Measurements from ENCODE around the gene RNF167. TPM values are rescaled to one million over a fixed set of nuclear protein-coding genes. Genes with fewer than 3 reads are reported as not detected.

The RNF167 gene
- total and polyA plus RNA-seq, 2 of the 13 experiments (the other 11 are each of a cell fraction or from before 2014, with no cell fraction given), result 44.1 to 45.4 TPM

GRCh38 chr17:4920351-4921048 lies 19.6 kb upstream of the RNF167 start (continued):
- TF ChIP-seq, protein P1, sequence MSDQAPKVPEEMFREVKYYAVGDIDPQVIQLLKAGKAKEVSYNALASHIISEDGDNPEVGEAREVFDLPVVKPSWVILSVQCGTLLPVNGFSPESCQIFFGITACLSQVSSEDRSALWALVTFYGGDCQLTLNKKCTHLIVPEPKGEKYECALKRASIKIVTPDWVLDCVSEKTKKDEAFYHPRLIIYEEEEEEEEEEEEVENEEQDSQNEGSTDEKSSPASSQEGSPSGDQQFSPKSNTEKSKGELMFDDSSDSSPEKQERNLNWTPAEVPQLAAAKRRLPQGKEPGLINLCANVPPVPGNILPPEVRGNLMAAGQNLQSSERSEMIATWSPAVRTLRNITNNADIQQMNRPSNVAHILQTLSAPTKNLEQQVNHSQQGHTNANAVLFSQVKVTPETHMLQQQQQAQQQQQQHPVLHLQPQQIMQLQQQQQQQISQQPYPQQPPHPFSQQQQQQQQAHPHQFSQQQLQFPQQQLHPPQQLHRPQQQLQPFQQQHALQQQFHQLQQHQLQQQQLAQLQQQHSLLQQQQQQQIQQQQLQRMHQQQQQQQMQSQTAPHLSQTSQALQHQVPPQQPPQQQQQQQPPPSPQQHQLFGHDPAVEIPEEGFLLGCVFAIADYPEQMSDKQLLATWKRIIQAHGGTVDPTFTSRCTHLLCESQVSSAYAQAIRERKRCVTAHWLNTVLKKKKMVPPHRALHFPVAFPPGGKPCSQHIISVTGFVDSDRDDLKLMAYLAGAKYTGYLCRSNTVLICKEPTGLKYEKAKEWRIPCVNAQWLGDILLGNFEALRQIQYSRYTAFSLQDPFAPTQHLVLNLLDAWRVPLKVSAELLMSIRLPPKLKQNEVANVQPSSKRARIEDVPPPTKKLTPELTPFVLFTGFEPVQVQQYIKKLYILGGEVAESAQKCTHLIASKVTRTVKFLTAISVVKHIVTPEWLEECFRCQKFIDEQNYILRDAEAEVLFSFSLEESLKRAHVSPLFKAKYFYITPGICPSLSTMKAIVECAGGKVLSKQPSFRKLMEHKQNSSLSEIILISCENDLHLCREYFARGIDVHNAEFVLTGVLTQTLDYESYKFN (CRISPR knock-in tag; conservative IDR thresholded peaks at IDR 0.05), result peak; percentile 60
- TF ChIP-seq HMG20A (CRISPR knock-in tag; IDR thresholded peaks at IDR 0.05; ENCODE audit: borderline replicate concordance) (0 out of 2 replicates have a peak, but pooled peaks have one; percentile 44), MAZ (IDR thresholded peaks at IDR 0.05; ENCODE audit: borderline replicate concordance, low read depth, low read length) (no peak), MAZ (CRISPR knock-in tag; IDR thresholded peaks at IDR 0.05; ENCODE audit: low read depth) (no peak), ZFP91 (CRISPR knock-in tag; IDR thresholded peaks at IDR 0.05; ENCODE audit: borderline replicate concordance) (no peak), SOX6 (IDR thresholded peaks at IDR 0.05) (no peak), SOX6 (CRISPR knock-in tag; IDR thresholded peaks at IDR 0.05) (peak; percentile 26; the same call in 1 of the 2 replicates), LCORL (IDR thresholded peaks at IDR 0.05) (no peak), LCORL (CRISPR knock-in tag; IDR thresholded peaks at IDR 0.05) (peak; percentile 66; the same call in 1 of the 2 replicates), ZNF33A (CRISPR knock-in tag; IDR thresholded peaks at IDR 0.05; ENCODE audit: borderline replicate concordance) (no peak), KLF16 (CRISPR knock-in tag; IDR thresholded peaks at IDR 0.05) (peak in 1 of 2 experiments; percentile 16; a peak in 1 of 4 replicates), NR2F1 (CRISPR knock-in tag; IDR thresholded peaks at IDR 0.05) (no peak), ZNF766 (CRISPR knock-in tag; IDR thresholded peaks at IDR 0.05; ENCODE audit: borderline replicate concordance) (0 out of 2 replicates have a peak, but pooled peaks have one; percentile 34), ZNF562 (CRISPR knock-in tag; IDR thresholded peaks at IDR 0.05; ENCODE audit: borderline replicate concordance) (no peak), SRF (IDR thresholded peaks at IDR 0.05; ENCODE audit: low read depth, low read length) (no peak), ZNF674 (CRISPR knock-in tag; IDR thresholded peaks at IDR 0.05; ENCODE audit: low read depth) (no peak), RCOR2 (CRISPR knock-in tag; IDR thresholded peaks at IDR 0.05) (no peak), ERF (CRISPR knock-in tag; IDR thresholded peaks at IDR 0.05) (peak; percentile 59; the same call in 1 of the 2 replicates)
- TF ChIP-seq, protein P2, sequence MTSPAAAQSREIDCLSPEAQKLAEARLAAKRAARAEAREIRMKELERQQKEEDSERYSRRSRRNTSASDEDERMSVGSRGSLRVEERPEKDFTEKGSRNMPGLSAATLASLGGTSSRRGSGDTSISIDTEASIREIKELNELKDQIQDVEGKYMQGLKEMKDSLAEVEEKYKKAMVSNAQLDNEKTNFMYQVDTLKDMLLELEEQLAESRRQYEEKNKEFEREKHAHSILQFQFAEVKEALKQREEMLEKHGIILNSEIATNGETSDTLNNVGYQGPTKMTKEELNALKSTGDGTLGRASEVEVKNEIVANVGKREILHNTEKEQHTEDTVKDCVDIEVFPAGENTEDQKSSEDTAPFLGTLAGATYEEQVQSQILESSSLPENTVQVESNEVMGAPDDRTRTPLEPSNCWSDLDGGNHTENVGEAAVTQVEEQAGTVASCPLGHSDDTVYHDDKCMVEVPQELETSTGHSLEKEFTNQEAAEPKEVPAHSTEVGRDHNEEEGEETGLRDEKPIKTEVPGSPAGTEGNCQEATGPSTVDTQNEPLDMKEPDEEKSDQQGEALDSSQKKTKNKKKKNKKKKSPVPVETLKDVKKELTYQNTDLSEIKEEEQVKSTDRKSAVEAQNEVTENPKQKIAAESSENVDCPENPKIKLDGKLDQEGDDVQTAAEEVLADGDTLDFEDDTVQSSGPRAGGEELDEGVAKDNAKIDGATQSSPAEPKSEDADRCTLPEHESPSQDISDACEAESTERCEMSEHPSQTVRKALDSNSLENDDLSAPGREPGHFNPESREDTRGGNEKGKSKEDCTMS (CRISPR knock-in tag; conservative IDR thresholded peaks at IDR 0.05), result no peak
- TF ChIP-seq, protein P3, sequence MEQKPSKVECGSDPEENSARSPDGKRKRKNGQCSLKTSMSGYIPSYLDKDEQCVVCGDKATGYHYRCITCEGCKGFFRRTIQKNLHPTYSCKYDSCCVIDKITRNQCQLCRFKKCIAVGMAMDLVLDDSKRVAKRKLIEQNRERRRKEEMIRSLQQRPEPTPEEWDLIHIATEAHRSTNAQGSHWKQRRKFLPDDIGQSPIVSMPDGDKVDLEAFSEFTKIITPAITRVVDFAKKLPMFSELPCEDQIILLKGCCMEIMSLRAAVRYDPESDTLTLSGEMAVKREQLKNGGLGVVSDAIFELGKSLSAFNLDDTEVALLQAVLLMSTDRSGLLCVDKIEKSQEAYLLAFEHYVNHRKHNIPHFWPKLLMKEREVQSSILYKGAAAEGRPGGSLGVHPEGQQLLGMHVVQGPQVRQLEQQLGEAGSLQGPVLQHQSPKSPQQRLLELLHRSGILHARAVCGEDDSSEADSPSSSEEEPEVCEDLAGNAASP (CRISPR knock-in tag; IDR thresholded peaks at IDR 0.05; ENCODE audit: borderline replicate concordance), result no peak

All from HepG2 (cell line).